HEK293 (cell line): ENCODE data around the gene TRMT10A.

Experiments
- CTCF ChIA-PET: fragments of 350-600 bp; formaldehyde crosslinking; extraction: SDS; loops from one replicate; lab custom pipeline; 2021; ENCODE audit warnings: antibody characterized with exemption; lab: Yijun Ruan, JAX
- POLR2A ChIA-PET: fragments of 300-600 bp; formaldehyde crosslinking; extraction: SDS; loops from one replicate; lab custom pipeline; 2020; ENCODE audit warnings: antibody characterized with exemption, inconsistent platforms; lab: Yijun Ruan, JAX
- H3K27ac ChIP-seq: fragments of 200-500 bp; sonication (Bioruptor generic); 2 replicates; pipeline ENCODE4 v1.5.1; 2014; ENCODE audit warnings: low read depth, low read length, control low read depth, inconsistent platforms; ENCODE audit errors: extremely low read depth
- H3K36me3 ChIP-seq, 2 experiments: fragments of 200-500 bp in 1 of 2; sonication (Bioruptor generic) in 1 of 2; 1 replicate in 1 of 2; 2 replicates in 1 of 2; pipeline ENCODE4 v1.5.1; 2014 to 2017; ENCODE audit warnings: inconsistent platforms in 2 of 2, low read length in 2 of 2; ENCODE audit not compliant: control insufficient read depth in 2 of 2, insufficient read depth in 1 of 2
- H3K4me1 ChIP-seq: fragments of 200-500 bp; sonication (Bioruptor generic); 2 replicates; pipeline ENCODE4 v1.5.1; 2014; ENCODE audit warnings: mild to moderate bottlenecking, low read length, inconsistent platforms; ENCODE audit not compliant: control insufficient read depth, insufficient read depth
- H3K4me3 ChIP-seq: 2 replicates; pipeline ENCODE4 v1.5.1; 2011; ENCODE audit warnings: low read depth, mild to moderate bottlenecking, control low read depth, low read length, moderate library complexity
- H3K9me3 ChIP-seq: fragments of 200-500 bp; sonication (Bioruptor generic); 2 replicates; pipeline ENCODE4 v1.5.1; 2014; ENCODE audit warnings: low read depth, low read length, inconsistent platforms; ENCODE audit not compliant: control insufficient read depth, insufficient read depth
- ATF2 ChIP-seq: fragments of 450-650 bp; formaldehyde crosslinking; IDR thresholded peaks from 2 replicates; pipeline ENCODE4 v1.5.1; 2016; ENCODE audit warnings: missing biosample characterization, missing genetic modification characterization, low read depth
- MZF1 ChIP-seq: fragments of 450-650 bp; formaldehyde crosslinking; IDR thresholded peaks from 2 replicates; pipeline ENCODE4 v1.5.1; 2017; ENCODE audit warnings: missing biosample characterization, missing genetic modification characterization, borderline replicate concordance
- REPIN1 ChIP-seq: fragments of 450-650 bp; formaldehyde crosslinking; IDR thresholded peaks from 2 replicates; pipeline ENCODE4 v1.5.1; 2017; ENCODE audit warnings: missing biosample characterization, missing genetic modification characterization, low read depth
- SCRT1 ChIP-seq: fragments of 450-650 bp; formaldehyde crosslinking; IDR thresholded peaks from 2 replicates; pipeline ENCODE4 v1.5.1; 2016; ENCODE audit warnings: missing biosample characterization, missing genetic modification characterization, borderline replicate concordance
- SP2 ChIP-seq: fragments of 450-650 bp; formaldehyde crosslinking; IDR thresholded peaks from 2 replicates; pipeline ENCODE4 v1.5.1; 2016; ENCODE audit warnings: missing biosample characterization, missing genetic modification characterization
- WT1 ChIP-seq: fragments of 450-650 bp; formaldehyde crosslinking; IDR thresholded peaks from 2 replicates; pipeline ENCODE4 v1.5.1; 2016; ENCODE audit warnings: missing biosample characterization, missing genetic modification characterization
- ZBTB1 ChIP-seq: fragments of 450-650 bp; formaldehyde crosslinking; IDR thresholded peaks from 2 replicates; pipeline ENCODE4 v1.5.1; 2016; ENCODE audit warnings: missing biosample characterization, missing genetic modification characterization
- ZBTB21 ChIP-seq: fragments of 450-650 bp; formaldehyde crosslinking; IDR thresholded peaks from 2 replicates; pipeline ENCODE4 v1.5.1; 2017; ENCODE audit warnings: missing biosample characterization, missing genetic modification characterization
- ZFP3 ChIP-seq: fragments of 450-650 bp; formaldehyde crosslinking; IDR thresholded peaks from 2 replicates; pipeline ENCODE4 v1.5.1; 2016; ENCODE audit warnings: low read depth, missing biosample characterization, missing genetic modification characterization
- ZNF10 ChIP-seq: fragments of 450-650 bp; formaldehyde crosslinking; IDR thresholded peaks from 2 replicates; pipeline ENCODE4 v1.5.1; 2017; ENCODE audit warnings: missing biosample characterization, missing genetic modification characterization
- ZNF121 ChIP-seq: fragments of 450-650 bp; formaldehyde crosslinking; IDR thresholded peaks from 2 replicates; pipeline ENCODE4 v1.5.1; 2016; ENCODE audit warnings: missing biosample characterization, missing genetic modification characterization
- ZNF133 ChIP-seq: fragments of 450-650 bp; formaldehyde crosslinking; IDR thresholded peaks from 2 replicates; pipeline ENCODE4 v1.5.1; 2016; ENCODE audit warnings: missing biosample characterization, missing genetic modification characterization
- ZNF157 ChIP-seq: fragments of 450-650 bp; formaldehyde crosslinking; IDR thresholded peaks from 2 replicates; pipeline ENCODE4 v1.5.1; 2016; ENCODE audit warnings: missing biosample characterization, missing genetic modification characterization
- ZNF19 ChIP-seq: fragments of 450-650 bp; formaldehyde crosslinking; IDR thresholded peaks from 2 replicates; pipeline ENCODE4; 2016; ENCODE audit warnings: missing biosample characterization, missing genetic modification characterization, low read depth
- ZNF24 ChIP-seq: fragments of 450-650 bp; formaldehyde crosslinking; IDR thresholded peaks from 2 replicates; pipeline ENCODE4 v1.5.1; 2016; ENCODE audit warnings: missing biosample characterization, missing genetic modification characterization
- ZNF350 ChIP-seq: fragments of 450-650 bp; formaldehyde crosslinking; IDR thresholded peaks from 2 replicates; pipeline ENCODE4 v1.5.0; 2017; ENCODE audit warnings: missing biosample characterization, mild to moderate bottlenecking, missing genetic modification characterization
- ZNF433 ChIP-seq: fragments of 450-650 bp; formaldehyde crosslinking; IDR thresholded peaks from 2 replicates; pipeline ENCODE4 v1.5.1; 2016; ENCODE audit warnings: missing biosample characterization, missing genetic modification characterization, low read depth
- ZNF513 ChIP-seq: fragments of 450-650 bp; IDR thresholded peaks from 2 replicates; pipeline ENCODE4 v1.5.1; 2018; ENCODE audit warnings: missing biosample characterization, missing genetic modification characterization
- ZNF561 ChIP-seq: fragments of 450-650 bp; IDR thresholded peaks from 2 replicates; pipeline ENCODE4 v1.5.1; 2018; ENCODE audit warnings: missing biosample characterization, missing genetic modification characterization, borderline replicate concordance
- ZNF600 ChIP-seq: fragments of 450-650 bp; formaldehyde crosslinking; IDR thresholded peaks from 2 replicates; pipeline ENCODE4 v1.5.1; 2016; ENCODE audit warnings: missing biosample characterization, missing genetic modification characterization
- ZNF626 ChIP-seq: fragments of 450-650 bp; sonication (Bioruptor Pico); formaldehyde crosslinking; IDR thresholded peaks from 2 replicates; pipeline ENCODE4 v1.5.1; 2018; ENCODE audit warnings: missing biosample characterization, missing genetic modification characterization, inconsistent platforms
- ZNF677 ChIP-seq: fragments of 450-650 bp; IDR thresholded peaks from 2 replicates; pipeline ENCODE4 v1.5.0; 2018; ENCODE audit warnings: missing biosample characterization, mild to moderate bottlenecking, missing genetic modification characterization, moderate library complexity
- ZNF747 ChIP-seq: fragments of 450-650 bp; formaldehyde crosslinking; IDR thresholded peaks from 2 replicates; pipeline ENCODE4 v1.5.1; 2016; ENCODE audit warnings: missing biosample characterization, missing genetic modification characterization
- ZNF776 ChIP-seq: fragments of 450-650 bp; formaldehyde crosslinking; IDR thresholded peaks from 2 replicates; pipeline ENCODE4 v1.5.0; 2017; ENCODE audit warnings: missing biosample characterization, missing genetic modification characterization, borderline replicate concordance
- ZSCAN4 ChIP-seq: fragments of 450-650 bp; formaldehyde crosslinking; IDR thresholded peaks from 2 replicates; pipeline ENCODE4 v1.5.1; 2017; ENCODE audit warnings: missing biosample characterization, missing genetic modification characterization
- TF ChIP-seq, protein P1 (sequence below): fragments of 450-650 bp; formaldehyde crosslinking; conservative IDR thresholded peaks from 2 replicates; pipeline ENCODE4 v1.5.1; 2016; ENCODE audit warnings: low read depth, missing biosample characterization, missing genetic modification characterization

TRMT10A gene

GRCh38 chr4:99510721-99511120 lies 53.1 kb downstream of the TRMT10A start, which contains the start of gene C4orf17 (continued):
- no peak for TF ChIP-seq ZNF513 (tag by site-specific recombination)
- no peak for TF ChIP-seq ZNF121 (tag by site-specific recombination)
- TF ChIP-seq ZNF747 (tag by site-specific recombination) = no peak
- TF ChIP-seq, protein P1, sequence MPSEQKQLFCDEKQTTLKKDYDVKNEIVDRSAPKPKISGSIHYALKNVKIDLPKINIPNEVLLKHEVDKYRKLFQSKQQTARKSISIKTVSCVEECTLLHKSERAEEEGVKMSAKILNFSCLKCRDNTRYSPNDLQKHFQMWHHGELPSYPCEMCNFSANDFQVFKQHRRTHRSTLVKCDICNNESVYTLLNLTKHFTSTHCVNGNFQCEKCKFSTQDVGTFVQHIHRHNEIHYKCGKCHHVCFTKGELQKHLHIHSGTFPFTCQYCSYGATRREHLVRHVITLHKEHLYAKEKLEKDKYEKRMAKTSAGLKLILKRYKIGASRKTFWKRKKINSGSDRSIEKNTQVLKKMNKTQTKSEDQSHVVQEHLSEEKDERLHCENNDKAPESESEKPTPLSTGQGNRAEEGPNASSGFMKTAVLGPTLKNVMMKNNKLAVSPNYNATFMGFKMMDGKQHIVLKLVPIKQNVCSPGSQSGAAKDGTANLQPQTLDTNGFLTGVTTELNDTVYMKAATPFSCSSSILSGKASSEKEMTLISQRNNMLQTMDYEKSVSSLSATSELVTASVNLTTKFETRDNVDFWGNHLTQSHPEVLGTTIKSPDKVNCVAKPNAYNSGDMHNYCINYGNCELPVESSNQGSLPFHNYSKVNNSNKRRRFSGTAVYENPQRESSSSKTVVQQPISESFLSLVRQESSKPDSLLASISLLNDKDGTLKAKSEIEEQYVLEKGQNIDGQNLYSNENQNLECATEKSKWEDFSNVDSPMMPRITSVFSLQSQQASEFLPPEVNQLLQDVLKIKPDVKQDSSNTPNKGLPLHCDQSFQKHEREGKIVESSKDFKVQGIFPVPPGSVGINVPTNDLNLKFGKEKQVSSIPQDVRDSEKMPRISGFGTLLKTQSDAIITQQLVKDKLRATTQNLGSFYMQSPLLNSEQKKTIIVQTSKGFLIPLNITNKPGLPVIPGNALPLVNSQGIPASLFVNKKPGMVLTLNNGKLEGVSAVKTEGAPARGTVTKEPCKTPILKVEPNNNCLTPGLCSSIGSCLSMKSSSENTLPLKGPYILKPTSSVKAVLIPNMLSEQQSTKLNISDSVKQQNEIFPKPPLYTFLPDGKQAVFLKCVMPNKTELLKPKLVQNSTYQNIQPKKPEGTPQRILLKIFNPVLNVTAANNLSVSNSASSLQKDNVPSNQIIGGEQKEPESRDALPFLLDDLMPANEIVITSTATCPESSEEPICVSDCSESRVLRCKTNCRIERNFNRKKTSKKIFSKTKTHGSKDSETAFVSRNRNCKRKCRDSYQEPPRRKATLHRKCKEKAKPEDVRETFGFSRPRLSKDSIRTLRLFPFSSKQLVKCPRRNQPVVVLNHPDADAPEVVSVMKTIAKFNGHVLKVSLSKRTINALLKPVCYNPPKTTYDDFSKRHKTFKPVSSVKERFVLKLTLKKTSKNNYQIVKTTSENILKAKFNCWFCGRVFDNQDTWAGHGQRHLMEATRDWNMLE (tag by site-specific recombination) = no peak

GRCh38 chr4:99507762-99508161 lies 56.1 kb downstream of the TRMT10A start:
- ChIA-PET CTCF (no interaction called here), POLR2A (no interaction called here)
- Histone ChIP-seq H3K27ac (no peak overlapping the region), H3K4me3 (no peak overlapping the region), H3K36me3 (no peaks in the 10 kb centered on the region), H3K9me3 (no peaks in the 10 kb centered on the region), H3K4me1 (no peaks in the 10 kb centered on the region)
- TF ChIP-seq ZNF561 (tag by site-specific recombination) (no peak), ZNF133 (tag by site-specific recombination) (no peak), ZNF24 (no peak), ZNF747 (tag by site-specific recombination) (no peak), SP2 (tag by site-specific recombination) (no peak), MZF1 (no peak), ZNF350 (tag by site-specific recombination) (no peak), SCRT1 (no peak), REPIN1 (tag by site-specific recombination) (no peak), ZFP3 (no peak), ZBTB1 (no peak), ZNF10 (tag by site-specific recombination) (no peak), ZNF600 (tag by site-specific recombination) (no peak), ZNF776 (tag by site-specific recombination) (no peak)

- ChIA-PET POLR2A (no interaction called here), CTCF (no interaction called here)
- Histone ChIP-seq H3K9me3 (no peaks in the 10 kb centered on the region), H3K27ac (no peak overlapping the region), H3K36me3 (no peaks in the 10 kb centered on the region), H3K4me1 (no peaks in the 10 kb centered on the region), H3K4me3 (no peak overlapping the region)
- TF ChIP-seq WT1 (no peak), ZNF24 (no peak), ZNF157 (tag by site-specific recombination) (no peak), ATF2 (tag by site-specific recombination) (no peak), ZSCAN4 (no peak), ZNF19 (tag by site-specific recombination) (no peak), ZBTB21 (tag by site-specific recombination) (no peak), ZNF350 (tag by site-specific recombination) (no peak), ZNF626 (no peak), ZNF677 (no peak), ZNF433 (tag by site-specific recombination) (no peak)
Measured at GRCh38 chr4:99507349-99507748, 56.5 kb downstream of the TRMT10A start.
